Left lung (tissue), 10 donors: Measurements from ENCODE around the gene TBC1D14. TPM values are rescaled to one million over a fixed set of nuclear protein-coding genes. Genes with fewer than 3 reads are reported as not detected.
"Not testable (repeated sequence)": the region's sequence is repeated elsewhere in the genome, so short reads cannot be mapped to it uniquely, and the experiment has no call there.

ENCODE experiments used
- ATAC-seq: fragments of 200-7000 bp; cut with Tn5 transposase; one replicate; pipeline ENCODE4 v1.9.1; 2020; ENCODE audit warnings: moderate library complexity
- DNase-seq, 4 donors: peaks; one replicate each; pipeline ENCODE4 v3.0.0-alpha.2; 2013 to 2020
- H3K27ac ChIP-seq, 2 donors: fragments of 200-600 bp; sonication (generic) in 1 of 2; one replicate each; pipeline versions ENCODE4 v1.5.0 to v1.8.0; 2020 to 2021
- H3K27me3 ChIP-seq, 2 donors: fragments of 200-600 bp; sonication (generic) in 1 of 2; one replicate each; pipeline versions ENCODE4 v1.5.0 to v1.8.0; 2020 to 2021
- H3K36me3 ChIP-seq, 2 donors: fragments of 200-600 bp; sonication (generic) in 1 of 2; one replicate each; pipeline versions ENCODE4 v1.5.0 to v1.8.0; 2020 to 2021
- H3K4me1 ChIP-seq, 2 donors: fragments of 200-600 bp; one replicate each; pipeline ENCODE4 v1.8.0; 2021
- H3K4me3 ChIP-seq, 2 donors: fragments of 200-600 bp; sonication (generic) in 1 of 2; one replicate each; pipeline versions ENCODE4 v1.5.0 to v1.8.0; 2020 to 2021; ENCODE audit warnings: mild to moderate bottlenecking in 1 of 2
- H3K9me3 ChIP-seq, 2 donors: fragments of 200-600 bp; sonication (generic) in 1 of 2; one replicate each; pipeline versions ENCODE4 v1.5.0 to v1.8.0; 2020 to 2021
- CTCF ChIP-seq, 2 donors: fragments of 200-600 bp; sonication (generic) in 1 of 2; IDR thresholded peaks; one replicate each; pipeline versions ENCODE4 v1.5.0 to v1.8.0; 2021; ENCODE audit warnings: antibody characterized with exemption in 2 of 2
- intact Hi-C, 2 donors: fragments of 100-400 bp; cut with DNase I; formaldehyde crosslinking; loops; one replicate each; pipeline versions ENCODE4 v1.11.2 to v1.14.2; 2022
- polyA plus RNA-seq, 6 donors: library from polyadenylated mRNA; unstranded; fragments of 120-200 nt; gene quantifications; one replicate each; pipeline ENCODE4 v1.2.1, GENCODE V29; 2013; ENCODE audit not compliant: insufficient read length in 6 of 6
- total RNA-seq, 2 donors: library from RNA; stranded (reverse); fragmentation: NEBNext Ultra II Directional; extraction: Animal tissue kit (Norgen Biotek cat#: 25700); gene quantifications; one replicate each; pipeline ENCODE4 v1.2.1, GENCODE V29; 2021
- donor health status: DM: no; HTN: yes; CAD: no.
- donor health status: DM: no; HTN: no; CAD: no.

The TBC1D14 gene
- total and polyA plus RNA-seq, 8 donors: 39.2 to 73.4 (median 45.1) TPM

- Histone ChIP-seq H3K4me1 (peaks cover 24 to 75% of the 10 kb centered on the region in 2 donors), H3K27me3 (no peaks in the 10 kb centered on the region), H3K9me3 (peaks cover 0 to 9% of the 10 kb centered on the region in 2 donors), H3K36me3 (peaks cover 0 to 3% of the 10 kb centered on the region in 2 donors), H3K4me3 (no peak overlapping the region), H3K27ac (no peak overlapping the region)
- DNase-seq: no peak
- intact Hi-C loops: no loop called here
- ATAC-seq: no peak
- TF ChIP-seq CTCF (IDR thresholded peaks at IDR 0.05): no peak
Observed at GRCh38 chr4:6889101-6889735, 20.4 kb upstream of the TBC1D14 start.

GRCh38 chr4:6889736-6890324 lies 19.8 kb upstream of the TBC1D14 start:
- TF ChIP-seq CTCF (IDR thresholded peaks at IDR 0.05): no peak
- DNase-seq (no peak), ATAC-seq (no peak)
- Histone ChIP-seq H3K36me3 (no peaks in the 10 kb centered on the region), H3K4me3 (no peak overlapping the region), H3K4me1 (peaks cover 24 to 81% of the 10 kb centered on the region in 2 donors), H3K27ac (no peak overlapping the region), H3K9me3 (peaks cover 0 to 9% of the 10 kb centered on the region in 2 donors), H3K27me3 (no peaks in the 10 kb centered on the region)
- intact Hi-C loops: no loop called here

GRCh38 chr4:6890358-6890757 lies 19.3 kb upstream of the TBC1D14 start:
- H3K36me3 ChIP-seq: no peaks in the 10 kb centered on the region
- ATAC-seq (no peak), DNase-seq (no peak)
- no peaks in the 10 kb centered on the region for H3K27me3 ChIP-seq
- peaks cover 24 to 82% of the 10 kb centered on the region in 2 donors for H3K4me1 ChIP-seq
- no peak overlapping the region for H3K27ac ChIP-seq
- H3K9me3 ChIP-seq: peaks cover 0 to 9% of the 10 kb centered on the region in 2 donors
- H3K4me3 ChIP-seq: no peak overlapping the region
- TF ChIP-seq CTCF (IDR thresholded peaks at IDR 0.05): no peak
- intact Hi-C loops: no loop called here

- H3K27me3 ChIP-seq, H3K36me3 ChIP-seq, H3K4me3 ChIP-seq, DNase-seq, intact Hi-C loops, ATAC-seq, H3K9me3 ChIP-seq: not testable (repeated sequence)
- H3K4me1 ChIP-seq: peaks cover 20 to 76% of the 10 kb centered on the region in 2 donors
- peak overlapping the region in 1 of 2 donors; percentile 81 for H3K27ac ChIP-seq
Observed at GRCh38 chr4:6890971-6891370, 18.7 kb upstream of the TBC1D14 start.

GRCh38 chr4:6891436-6892170 lies 18.0 kb upstream of the TBC1D14 start:
- H3K4me1 ChIP-seq: peaks cover 15 to 69% of the 10 kb centered on the region in 2 donors
- peaks cover 0 to 9% of the 10 kb centered on the region in 2 donors for H3K9me3 ChIP-seq
- H3K27ac ChIP-seq: peak overlapping the region; percentile 44 to 81
- no peaks in the 10 kb centered on the region for H3K36me3 ChIP-seq
- no peaks in the 10 kb centered on the region for H3K27me3 ChIP-seq
- DNase-seq (peak in 2 of 4 donors; percentile 24 to 31), ATAC-seq (peak; percentile 32)
- intact Hi-C loops: no loop called here
- TF ChIP-seq CTCF (IDR thresholded peaks at IDR 0.05): no peak
- peak overlapping the region in 1 of 2 donors; percentile 2 for H3K4me3 ChIP-seq
